Stimulated activated CD4-positive, alpha-beta T cell treated with anti-CD3 and anti-CD28 coated beads, Interleukin-1b, Interleukin-23, amount 100 ng/mL, for 48 hours (primary cell): ENCODE data around the gene KCNH2.

Experiments
- DNase-seq: peaks from one replicate; pipeline ENCODE4 v3.0.0-alpha.2; 2020

KCNH2 gene

GRCh38 chr7:150958062-150958552 lies 20.0 kb downstream of the KCNH2 start:
- DNase-seq, result no peak

- no peak for DNase-seq
These were observed 20.7 kb downstream of the KCNH2 start for GRCh38 chr7:150957133-150958020.

DNA sequence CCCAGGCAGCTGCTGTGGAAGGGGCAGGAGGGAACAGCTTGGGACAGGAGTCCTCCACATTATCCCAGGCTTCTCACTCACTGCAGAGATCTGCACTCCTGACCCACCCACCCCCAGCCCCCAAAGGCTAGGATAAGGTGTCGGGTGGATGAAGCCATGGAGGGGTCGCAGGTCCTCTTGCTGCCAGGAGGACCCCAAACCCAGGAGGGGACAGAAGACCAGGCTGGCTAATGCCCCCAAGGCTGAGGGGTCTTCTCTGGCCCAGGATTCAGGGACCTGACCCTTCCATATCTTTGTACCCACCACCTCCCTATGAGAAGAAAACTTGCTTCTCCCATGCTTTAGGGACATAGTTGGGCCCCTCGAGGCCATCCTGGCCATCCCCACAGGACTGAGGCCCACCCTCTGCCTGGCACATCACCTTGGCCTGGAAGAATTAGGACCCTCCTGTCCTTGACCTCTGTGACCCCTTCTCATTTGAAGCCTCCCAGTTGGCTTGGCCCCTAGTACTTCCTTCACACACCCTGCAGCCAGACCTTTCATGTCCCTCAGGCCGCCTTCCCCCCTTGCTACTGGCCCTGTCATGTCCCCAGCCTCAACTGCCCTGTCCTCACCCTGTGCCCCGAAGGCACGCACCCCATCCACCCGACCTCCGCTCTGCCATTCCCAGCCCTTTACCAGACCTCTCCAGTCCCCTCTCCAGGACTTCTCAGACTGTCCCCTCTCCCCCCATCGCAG lies 21.6 kb downstream of the KCNH2 start:
- no peak for DNase-seq

DNA sequence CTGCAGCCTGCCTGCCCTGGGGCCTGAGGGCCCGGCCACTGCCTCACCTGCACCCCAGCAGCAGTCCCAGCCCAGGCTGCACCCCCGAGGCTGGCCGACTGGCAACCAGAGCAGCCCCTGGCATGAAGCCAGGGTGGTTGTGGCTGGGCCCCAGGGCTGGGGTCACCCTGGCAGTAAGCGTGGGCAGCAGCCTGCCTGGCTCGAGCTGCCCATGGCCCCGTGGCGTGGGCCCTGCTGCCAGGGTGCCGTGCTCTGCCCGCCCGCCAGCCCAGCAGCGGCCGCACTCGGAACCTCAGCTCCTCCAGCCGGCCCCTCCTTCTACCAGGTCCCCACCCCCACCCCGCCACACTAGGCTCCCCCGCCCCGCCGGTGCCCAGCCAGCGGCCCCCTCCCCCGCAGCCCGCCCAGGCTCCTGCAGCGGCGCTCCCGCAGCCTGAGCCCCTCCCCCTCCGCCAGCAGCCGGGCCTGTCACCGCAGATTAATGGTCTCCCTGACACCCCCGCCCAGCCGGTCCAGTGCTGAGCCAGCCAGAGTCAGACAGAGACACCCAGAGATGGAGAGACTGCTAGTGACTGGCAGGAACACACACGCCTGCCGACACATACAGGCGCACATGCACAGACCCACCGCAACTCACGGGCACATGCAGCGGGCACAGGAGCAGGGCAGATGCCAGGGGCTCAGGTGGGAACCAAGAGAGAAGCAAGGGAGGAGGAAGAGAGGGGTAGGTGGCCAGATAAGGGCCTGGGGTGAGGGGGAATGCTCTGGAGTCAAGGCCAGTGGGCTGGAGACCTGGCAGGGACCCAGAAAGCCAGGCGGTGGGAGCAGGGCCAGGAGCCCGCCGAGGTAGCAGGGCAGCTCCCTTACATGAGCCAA lies 22.4 kb downstream of the KCNH2 start:
- DNase-seq, result no peak

GRCh38 chr7:150954986-150955518 lies 23.1 kb downstream of the KCNH2 start:
- DNase-seq, result no peak

- DNase-seq, result no peak
These were observed 23.7 kb downstream of the KCNH2 start for GRCh38 chr7:150954201-150954985.

DNA sequence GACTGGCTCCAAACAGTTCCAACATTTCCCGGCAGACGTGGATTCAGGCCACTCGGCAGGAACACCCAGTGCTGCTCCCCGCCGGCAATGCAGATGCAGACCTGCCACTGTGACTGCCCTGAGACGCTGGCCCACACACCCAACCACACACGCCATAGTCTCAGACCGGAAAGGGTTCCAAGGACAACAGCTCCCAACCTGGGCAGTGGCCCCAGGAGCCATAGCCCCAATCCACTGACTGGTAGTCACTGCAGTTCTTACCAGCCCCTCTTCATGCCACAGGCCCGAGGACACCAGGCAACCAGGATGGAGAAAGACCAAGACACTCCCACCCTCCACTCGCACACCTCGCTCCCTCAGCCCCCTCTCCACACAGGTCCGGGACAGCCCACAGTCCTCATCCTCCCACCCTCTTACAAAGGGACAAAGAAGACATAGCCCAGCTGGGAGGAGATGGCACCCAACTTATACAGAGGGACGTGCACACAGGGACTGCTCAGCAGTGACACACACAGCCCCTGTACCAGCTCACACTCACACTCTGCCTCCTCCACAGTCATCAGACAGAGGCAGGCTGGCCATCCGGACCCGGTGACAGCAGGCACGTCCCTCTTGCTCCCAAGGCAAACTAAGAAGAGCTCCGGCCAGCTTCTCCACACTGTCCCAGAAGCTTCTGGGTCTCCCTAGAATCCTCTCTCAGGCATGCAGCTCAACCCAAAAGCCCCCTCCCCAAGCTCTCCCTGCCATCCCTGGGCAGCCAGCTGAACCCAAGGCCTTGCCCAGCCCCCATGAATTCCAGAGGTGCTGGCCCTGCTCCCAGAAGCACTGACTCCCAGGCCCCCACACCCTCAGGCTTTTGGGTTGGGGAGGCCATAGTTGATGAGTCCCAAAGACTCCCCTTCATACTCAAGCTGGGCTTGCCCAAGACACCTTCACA lies 24.8 kb downstream of the KCNH2 start:
- no peak for DNase-seq

DNA sequence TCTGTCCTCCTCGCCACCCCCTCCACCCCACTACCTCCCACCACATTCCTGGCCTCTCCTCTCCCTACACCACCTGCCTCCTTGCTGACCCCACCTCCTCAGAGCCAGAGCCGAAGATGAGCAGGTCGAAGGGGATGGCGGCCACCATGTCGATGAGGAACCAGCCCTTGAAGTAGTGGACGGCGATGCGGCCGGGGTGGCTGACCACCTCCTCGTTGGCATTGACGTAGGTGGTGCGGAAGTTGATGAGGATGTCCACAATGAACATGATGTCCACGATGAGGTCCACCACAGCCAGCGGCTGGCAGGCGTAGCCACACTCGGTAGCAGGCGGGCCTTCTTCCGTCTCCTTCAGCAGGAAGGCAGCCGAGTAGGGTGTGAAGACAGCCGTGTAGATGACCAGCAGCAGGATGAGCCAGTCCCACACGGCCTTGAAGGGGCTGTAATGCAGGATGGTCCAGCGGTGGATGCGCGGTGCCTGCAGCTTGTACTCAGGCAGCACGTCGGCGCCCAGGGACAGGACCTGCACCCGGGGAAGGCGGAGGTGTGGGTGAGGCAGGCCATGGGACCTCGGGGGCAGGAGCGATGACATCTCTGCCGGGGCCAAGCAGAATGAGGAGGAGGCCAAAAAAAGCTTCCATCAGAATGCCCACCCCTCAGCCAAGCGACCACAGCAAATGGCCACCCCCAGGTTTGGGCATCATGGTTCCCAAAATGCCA lies 25.6 kb downstream of the KCNH2 start:
- no peak for DNase-seq

DNA sequence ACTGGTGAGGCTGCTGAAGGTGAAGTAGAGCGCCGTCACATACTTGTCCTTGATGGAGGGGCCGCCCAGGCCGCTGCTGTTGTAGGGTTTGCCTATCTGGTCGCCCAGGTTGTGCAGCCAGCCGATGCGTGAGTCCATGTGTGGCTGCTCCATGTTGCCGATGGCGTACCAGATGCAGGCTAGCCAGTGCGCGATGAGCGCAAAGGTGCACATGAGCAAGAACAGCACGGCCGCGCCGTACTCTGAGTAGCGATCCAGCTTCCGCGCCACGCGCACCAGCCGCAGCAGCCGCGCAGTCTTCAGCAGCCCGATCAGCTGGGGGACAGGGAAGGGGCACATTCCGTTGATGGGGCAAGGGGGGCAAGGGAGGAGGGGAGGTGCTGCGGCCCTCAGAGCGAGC lies 26.6 kb downstream of the KCNH2 start:
- no peak for DNase-seq

GRCh38 chr7:150951181-150951520 lies 27.0 kb downstream of the KCNH2 start:
- DNase-seq, result no peak

GRCh38 chr7:150950496-150951180 lies 27.5 kb downstream of the KCNH2 start:
- DNase-seq, result no peak

- no peak for DNase-seq
These were observed 28.1 kb downstream of the KCNH2 start for GRCh38 chr7:150949971-150950491.

GRCh38 chr7:150949564-150949963 lies 28.6 kb downstream of the KCNH2 start:
- DNase-seq, result no peak

- DNase-seq, result no peak
These were observed 29.3 kb downstream of the KCNH2 start for GRCh38 chr7:150948791-150949251.

GRCh38 chr7:150947761-150948651 lies 30.1 kb downstream of the KCNH2 start:
- DNase-seq, result no peak

- no peak for DNase-seq
These were observed 30.8 kb downstream of the KCNH2 start for GRCh38 chr7:150947241-150947745.

GRCh38 chr7:150946421-150947240 lies 31.5 kb downstream of the KCNH2 start:
- DNase-seq, result no peak
